Neural crest cell (in vitro differentiated cells): ENCODE results near the gene ZNF653. TPM values are rescaled to one million over a fixed set of nuclear protein-coding genes. Genes with fewer than 3 reads are reported as not detected.
"Not testable (repeated sequence)": the region's sequence is repeated elsewhere in the genome, so short reads cannot be mapped to it uniquely, and the experiment has no call there.

Source experiments
- DNase-seq: peaks from one replicate; pipeline ENCODE4 v3.0.0; 2021; ENCODE audit warnings: low read depth, mixed read lengths, low spot score
- H3K27ac Mint-ChIP-seq: one replicate; pipeline ENCODE4 v1.8.0; 2021; ENCODE audit warnings: mild to moderate bottlenecking, mixed read lengths; ENCODE audit not compliant: unreplicated experiment
- H3K27me3 Mint-ChIP-seq: 2 replicates; pipeline ENCODE4 v1.8.0; 2021; ENCODE audit warnings: low read depth, mild to moderate bottlenecking, mixed read lengths
- H3K36me3 Mint-ChIP-seq: 2 replicates; pipeline ENCODE4 v1.8.0; 2021; ENCODE audit warnings: low read depth, mild to moderate bottlenecking, mixed read lengths
- H3K4me1 Mint-ChIP-seq: 2 replicates; pipeline ENCODE4 v1.8.0; 2021; ENCODE audit warnings: mixed read lengths
- H3K4me3 Mint-ChIP-seq: one replicate; pipeline ENCODE4 v1.8.0; 2021; ENCODE audit warnings: mild to moderate bottlenecking, mixed read lengths
- H3K9me3 Mint-ChIP-seq: 2 replicates; pipeline ENCODE4 v1.8.0; 2021; ENCODE audit warnings: mixed read lengths
- CTCF ChIP-seq: fragments of 200-600 bp; sonication (generic); conservative IDR thresholded peaks from 2 replicates; pipeline ENCODE4 v1.5.0; 2021; ENCODE audit warnings: antibody characterized with exemption, mild to moderate bottlenecking
- total RNA-seq: library from RNA; stranded (reverse); gene quantifications from 2 replicates; pipeline ENCODE4 v1.2.1, GENCODE V29; 2021

ZNF653 gene
- total RNA-seq, 1 donor from 2014 or later, result 19.0 TPM

GRCh38 chr19:11444059-11444458 lies 61.6 kb downstream of the ZNF653 start:
- no peak overlapping the region for H3K27ac Mint-ChIP-seq
- peak overlapping the region; percentile 34 for H3K4me3 Mint-ChIP-seq
- H3K9me3 Mint-ChIP-seq, result no peaks in the 10 kb centered on the region
- no peak for TF ChIP-seq CTCF
- no peaks in the 10 kb centered on the region for H3K4me1 Mint-ChIP-seq
- H3K36me3 Mint-ChIP-seq, result peaks cover 7% of the 10 kb centered on the region
- DNase-seq, result no peak
- no peaks in the 10 kb centered on the region for H3K27me3 Mint-ChIP-seq

DNA sequence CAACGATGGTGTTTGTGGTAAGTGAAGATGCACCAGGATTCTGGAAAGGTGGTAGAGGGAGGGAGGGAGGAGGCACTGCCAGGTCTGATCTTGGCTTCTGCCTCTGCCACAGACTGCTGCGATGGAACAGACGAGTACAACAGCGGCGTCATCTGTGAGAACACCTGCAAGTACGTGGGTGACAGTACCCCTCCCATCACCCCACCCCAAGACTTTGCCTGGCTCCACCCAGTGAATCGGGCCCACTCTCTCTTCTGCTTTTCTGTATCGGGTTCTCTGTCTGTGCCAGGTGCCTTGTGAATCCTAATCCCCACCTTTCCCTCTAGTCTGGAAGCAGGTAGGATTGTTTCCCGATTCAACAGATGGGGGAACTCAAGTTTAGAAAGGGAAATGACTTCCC lies 67.7 kb downstream of the ZNF653 start:
- TF ChIP-seq CTCF, result no peak
- no peak for DNase-seq
- H3K4me1 Mint-ChIP-seq, result peaks cover 22% of the 10 kb centered on the region

DNA sequence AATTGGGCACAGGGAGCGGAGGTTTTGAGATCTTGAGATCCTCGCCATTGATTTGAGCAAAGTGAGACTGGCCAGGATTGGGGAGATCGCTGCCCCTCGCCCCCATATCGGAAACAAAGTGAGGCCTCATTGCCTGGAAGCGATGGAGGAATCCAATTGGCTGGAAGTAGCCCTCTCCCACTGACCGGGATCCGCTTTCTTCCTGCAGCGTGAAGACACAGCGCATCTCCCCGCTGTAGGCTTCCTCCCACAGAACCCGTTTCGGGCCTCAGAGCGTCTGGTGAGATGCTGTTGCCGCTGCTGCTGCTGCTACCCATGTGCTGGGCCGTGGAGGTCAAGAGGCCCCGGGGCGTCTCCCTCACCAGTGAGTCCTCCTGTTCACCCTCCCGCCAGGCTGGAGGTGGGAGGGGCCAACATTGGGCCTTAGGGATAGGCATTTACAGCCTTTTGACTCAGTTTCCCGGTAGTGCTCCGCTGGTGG lies 69.8 kb downstream of the ZNF653 start:
- Mint-ChIP-seq H3K27ac (peak overlapping the region; percentile 98), H3K4me1 (peaks cover 22% of the 10 kb centered on the region), H3K4me3 (peak overlapping the region; percentile 100), H3K27me3 (no peaks in the 10 kb centered on the region), H3K9me3 (no peaks in the 10 kb centered on the region), H3K36me3 (peaks cover 8% of the 10 kb centered on the region)
- no peak for DNase-seq
- TF ChIP-seq CTCF, result no peak

More for the DNA sequence above, 67.7 kb downstream of the ZNF653 start:
- Mint-ChIP-seq H3K27ac (no peak overlapping the region), H3K9me3 (no peaks in the 10 kb centered on the region), H3K27me3 (no peaks in the 10 kb centered on the region), H3K4me3 (peak overlapping the region; percentile 80), H3K36me3 (peaks cover 12% of the 10 kb centered on the region)

GRCh38 chr19:11435057-11435832 lies 70.4 kb downstream of the ZNF653 start, which contains the start of the genes ODAD3 and PRKCSH:
TSS of gene ODAD3 (minus strand) at chr19:11435121. CDS start at chr19:11435016, 105 bp downstream.
TSS of gene PRKCSH (plus strand) at chr19:11435635. CDS start at chr19:11436118, 483 bp downstream.
- Mint-ChIP-seq H3K36me3 (peaks cover 5% of the 10 kb centered on the region), H3K4me1 (peaks cover 22% of the 10 kb centered on the region), H3K9me3 (no peaks in the 10 kb centered on the region), H3K27me3 (no peaks in the 10 kb centered on the region), H3K27ac (peak within 1 kb of the TSS; percentile 98), H3K4me3 (peak within 1 kb of the TSS; percentile 100)
- peak; percentile 98 for DNase-seq
- TF ChIP-seq CTCF, result peak; percentile 95

DNA sequence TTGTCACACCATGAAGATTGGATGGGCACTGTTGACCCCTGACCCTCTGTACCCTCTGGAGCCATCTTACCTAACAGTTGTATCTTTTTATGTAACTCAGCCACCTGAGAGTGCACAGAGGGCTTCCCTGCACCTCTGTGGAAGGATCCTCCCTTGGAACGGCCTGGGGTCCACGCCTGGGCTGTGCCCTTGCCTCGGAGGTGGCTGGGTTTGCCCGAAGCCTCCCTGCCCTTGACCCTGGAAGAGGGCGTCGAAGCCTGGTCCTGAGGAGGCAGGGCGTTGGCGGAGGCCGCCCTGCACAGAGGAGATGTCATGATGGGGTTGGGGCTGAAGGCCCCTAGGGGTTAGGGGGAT lies 71.0 kb downstream of the ZNF653 start:
- DNase-seq, result no peak
- H3K4me1 Mint-ChIP-seq, result peaks cover 22% of the 10 kb centered on the region
- peak overlapping the region; percentile 85 for H3K27ac Mint-ChIP-seq
- H3K36me3 Mint-ChIP-seq, result peaks cover 5% of the 10 kb centered on the region
- peak overlapping the region; percentile 100 for H3K4me3 Mint-ChIP-seq
- no peaks in the 10 kb centered on the region for H3K27me3 Mint-ChIP-seq
- TF ChIP-seq CTCF, result no peak
- no peaks in the 10 kb centered on the region for H3K9me3 Mint-ChIP-seq

- not testable (repeated sequence) for H3K27ac Mint-ChIP-seq, H3K4me3 Mint-ChIP-seq, H3K36me3 Mint-ChIP-seq, DNase-seq, H3K9me3 Mint-ChIP-seq, H3K27me3 Mint-ChIP-seq
- H3K4me1 Mint-ChIP-seq, result peaks cover 22% of the 10 kb centered on the region
These were observed 72.1 kb downstream of the ZNF653 start for GRCh38 chr19:11433526-11433925.
